HCEC 1CT (cell line): Measurements from ENCODE around the gene MECR.
"Not testable (repeated sequence)": the region's sequence is repeated elsewhere in the genome, so short reads cannot be mapped to it uniquely, and the experiment has no call there.

Experiments
- DNase-seq: peaks from one replicate; pipeline ENCODE4 v3.0.0-alpha.2; 2017

The MECR gene

DNA sequence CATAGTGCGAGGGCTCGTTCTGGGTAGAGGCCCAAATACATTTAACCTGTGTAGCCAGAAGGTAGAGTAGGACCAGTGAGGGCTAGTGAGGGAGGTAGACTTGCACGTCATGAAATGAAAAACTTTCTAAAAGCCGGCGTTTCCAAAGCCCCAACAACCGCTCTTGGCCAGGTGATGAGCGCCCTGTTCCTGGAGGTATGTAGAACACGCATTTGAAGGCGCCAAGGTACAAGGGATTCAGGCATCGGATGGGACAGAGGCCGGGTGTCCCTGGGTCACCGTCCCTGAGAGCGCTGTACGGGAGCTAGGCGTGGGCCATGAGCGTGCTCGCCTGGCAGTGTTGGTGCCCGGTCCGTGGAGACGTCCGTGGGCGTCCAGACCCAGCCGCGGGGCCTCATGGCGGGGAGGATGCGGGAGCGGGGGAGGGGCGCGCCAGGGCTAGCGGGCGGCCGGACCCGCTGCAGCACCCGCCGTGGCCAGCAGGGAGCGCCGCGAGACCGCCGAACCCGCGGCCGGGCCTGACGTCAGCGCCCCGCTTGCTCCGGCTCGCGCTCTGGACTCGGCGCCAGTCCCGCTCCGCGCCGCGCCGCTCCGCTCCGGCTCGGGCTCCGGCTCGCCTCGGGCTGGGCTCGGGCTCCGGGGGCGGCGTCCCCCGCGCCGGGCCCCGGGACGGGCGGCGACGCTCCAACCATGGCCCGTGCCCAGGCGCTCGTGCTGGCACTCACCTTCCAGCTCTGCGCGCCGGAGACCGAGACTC lies 5.4 kb upstream of the MECR start, which contains the start of gene PTPRU:
Gene PTPRU, plus strand, starts transcription at position 568 of the 757 bp plus-strand sequence. Its CDS starts 123 bp downstream, at position 691.
- DNase-seq, result peak; percentile 51

DNA sequence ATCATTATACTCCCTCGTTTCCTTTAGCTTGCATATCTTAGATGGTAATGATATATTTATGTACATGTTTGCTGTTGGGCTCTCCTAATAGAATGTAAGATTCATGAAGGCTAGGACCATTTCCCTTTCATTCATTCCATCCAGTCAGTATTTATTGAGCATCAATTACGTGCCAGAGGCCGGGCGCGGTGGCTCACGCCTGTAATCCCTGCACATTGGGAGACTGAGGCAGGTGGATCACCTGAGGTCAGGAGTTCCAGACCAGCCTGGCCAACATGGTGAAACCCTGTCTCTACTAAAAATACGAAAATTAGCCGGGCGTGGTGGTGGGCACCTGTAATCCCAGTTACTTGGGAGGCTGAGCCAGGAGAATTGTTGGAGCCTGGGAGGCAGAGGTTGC lies 4.1 kb upstream of the MECR start:
- DNase-seq, result not testable (repeated sequence)

DNA sequence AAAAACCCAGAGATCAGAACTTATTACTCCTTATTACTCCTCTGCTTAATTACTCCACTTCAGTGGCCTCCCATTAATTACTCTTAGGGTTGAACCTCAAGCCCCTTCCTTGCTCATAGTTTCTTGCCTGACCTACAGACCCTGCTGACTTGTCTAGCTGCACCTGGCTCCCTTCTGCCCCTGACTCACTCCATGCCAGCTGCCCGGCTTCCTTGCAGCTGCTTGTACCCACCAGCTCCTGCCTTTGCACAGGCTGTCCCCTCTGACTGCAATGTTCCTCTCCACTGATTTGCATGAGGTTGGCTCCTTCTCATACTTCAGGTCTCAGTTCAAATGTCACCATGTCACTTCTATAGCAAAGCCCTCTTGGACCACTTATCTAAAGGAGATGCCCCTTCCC lies 3.7 kb upstream of the MECR start:
- no peak for DNase-seq

DNA sequence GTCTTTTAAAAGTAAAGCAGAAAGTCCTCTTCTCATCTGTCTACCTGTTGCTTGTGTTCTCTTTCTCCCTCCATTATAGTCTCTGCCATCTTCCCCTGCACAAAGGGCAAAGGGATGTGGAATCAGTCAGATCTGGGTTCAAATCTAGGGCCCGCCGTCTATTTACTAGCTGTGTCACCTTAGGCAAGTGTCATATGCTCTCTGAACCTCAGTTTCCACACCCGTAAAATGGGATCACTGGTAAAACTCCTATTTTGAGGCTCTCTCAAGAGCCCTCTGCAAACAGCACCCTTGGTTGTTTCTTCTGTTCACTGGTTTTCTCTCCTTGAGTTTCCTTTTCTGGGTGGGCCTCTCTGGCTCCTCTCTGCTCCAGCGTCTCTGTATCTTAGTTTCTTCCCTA lies 3.0 kb upstream of the MECR start:
- no peak for DNase-seq

DNA sequence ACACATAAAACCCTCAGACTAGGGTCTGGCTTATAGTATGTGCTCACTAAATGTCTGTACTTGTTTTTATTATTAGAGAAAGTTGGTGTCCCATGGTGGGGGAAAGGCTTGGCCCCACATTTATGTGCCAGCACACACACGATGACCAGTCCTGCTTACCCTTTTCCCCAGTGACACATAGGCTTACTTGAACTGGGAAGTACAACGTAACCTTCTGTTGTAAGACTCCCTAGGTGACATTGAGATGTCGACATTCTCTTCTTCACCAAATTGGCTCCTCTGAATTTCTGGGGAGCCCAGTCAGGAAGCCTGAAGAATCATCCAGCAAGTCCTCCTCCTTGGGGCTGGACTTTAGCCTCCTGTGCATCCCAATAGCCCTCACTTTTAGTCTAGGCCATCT lies 1.7 kb upstream of the MECR start:
- no peak for DNase-seq

DNA sequence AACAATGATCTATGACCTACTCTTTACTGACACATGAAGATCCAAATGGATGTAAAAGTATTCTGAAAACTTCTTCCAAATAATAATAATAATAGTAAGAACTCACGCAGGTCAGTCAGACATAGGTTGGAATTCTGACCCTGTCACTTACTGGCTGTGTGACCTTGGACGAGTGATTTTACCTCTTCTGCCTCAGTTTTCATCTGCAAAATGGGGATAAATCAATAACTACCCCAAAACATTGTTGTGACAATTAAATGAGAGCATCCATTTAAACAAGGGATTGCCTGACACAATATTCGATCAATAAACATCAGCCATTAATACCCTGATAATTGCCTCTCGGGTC lies 556 bp downstream of the MECR start:
- DNase-seq, result no peak

DNA sequence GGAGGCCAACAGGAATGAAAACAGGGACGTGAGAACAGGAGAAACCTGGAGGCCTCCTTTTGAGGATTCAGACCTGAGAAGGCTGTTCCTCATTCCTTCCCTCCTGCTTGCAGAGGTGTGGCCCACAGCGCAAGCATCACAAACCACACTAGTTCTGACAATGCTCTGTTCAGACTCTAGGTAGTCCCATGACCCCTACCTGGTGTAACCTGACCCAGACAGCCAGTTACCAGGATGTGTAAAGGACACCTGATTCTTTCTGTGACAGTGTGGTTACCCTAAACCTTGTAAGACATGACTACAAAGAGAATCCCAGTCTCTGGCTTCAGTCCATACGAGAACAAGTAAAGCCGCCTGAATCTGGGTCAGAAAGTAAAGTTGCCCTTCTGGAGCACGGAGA lies 3.2 kb downstream of the MECR start:
- no peak for DNase-seq

DNA sequence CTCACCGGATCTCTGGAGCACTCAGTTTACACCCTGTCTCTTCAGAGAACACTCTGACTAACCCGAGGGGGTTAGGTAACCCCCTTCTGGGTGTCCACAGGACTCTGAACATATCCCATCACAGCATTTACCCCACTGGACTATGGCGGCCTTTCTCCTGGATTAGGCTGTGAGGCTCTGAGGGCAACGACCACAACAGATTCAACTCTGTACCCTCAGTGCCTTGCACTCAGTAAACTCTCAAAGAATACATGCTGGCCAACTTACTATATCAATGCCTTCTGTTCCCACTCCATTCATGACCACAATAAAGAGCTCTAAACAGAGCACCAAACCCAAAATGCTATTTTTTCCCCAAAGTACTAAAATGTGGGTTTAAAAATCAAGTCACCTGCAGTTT lies 5.4 kb downstream of the MECR start:
- no peak for DNase-seq

DNA sequence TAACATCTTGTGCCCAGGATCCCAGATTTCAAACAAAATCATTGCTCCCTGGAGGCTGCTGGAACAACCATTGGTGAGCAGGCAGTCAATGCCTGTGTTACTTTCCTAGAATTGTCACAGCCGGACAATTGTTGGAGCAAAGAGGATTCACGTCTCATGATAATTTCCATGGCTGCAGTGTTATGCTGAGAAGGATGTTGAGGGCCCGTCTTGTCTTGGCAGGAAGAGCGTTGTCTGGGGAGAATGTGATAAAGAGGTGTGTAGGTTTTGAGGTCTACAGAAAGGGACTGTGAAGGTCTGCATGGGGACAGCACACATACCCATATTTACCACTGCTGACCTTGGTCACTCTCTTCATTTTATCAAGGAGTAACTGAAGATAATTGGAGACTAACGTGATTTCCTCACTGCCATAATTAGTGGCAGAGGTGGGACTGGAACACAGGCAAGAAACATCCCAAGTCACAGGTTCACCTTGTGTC lies 6.3 kb downstream of the MECR start:
- no peak for DNase-seq

DNA sequence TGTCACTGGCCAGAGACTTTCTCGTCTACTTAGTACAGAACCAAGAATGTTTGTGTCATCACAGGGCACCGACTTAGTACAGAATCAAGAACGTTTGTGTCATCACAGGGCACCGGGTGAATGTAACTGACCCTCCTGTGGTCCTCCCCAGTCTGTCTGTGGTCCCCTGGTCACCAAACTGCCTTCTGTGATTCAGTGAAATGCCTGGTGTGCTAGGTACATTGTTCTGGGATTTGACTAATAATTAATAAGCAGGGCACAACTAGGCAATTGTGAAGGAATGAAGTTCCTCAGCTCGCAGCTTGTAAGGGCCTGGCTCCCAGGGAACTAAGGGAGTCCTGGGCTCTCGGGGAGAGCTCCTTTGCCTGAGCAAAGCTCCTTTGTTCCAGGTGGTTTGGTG lies 7.2 kb downstream of the MECR start:
- DNase-seq, result no peak

DNA sequence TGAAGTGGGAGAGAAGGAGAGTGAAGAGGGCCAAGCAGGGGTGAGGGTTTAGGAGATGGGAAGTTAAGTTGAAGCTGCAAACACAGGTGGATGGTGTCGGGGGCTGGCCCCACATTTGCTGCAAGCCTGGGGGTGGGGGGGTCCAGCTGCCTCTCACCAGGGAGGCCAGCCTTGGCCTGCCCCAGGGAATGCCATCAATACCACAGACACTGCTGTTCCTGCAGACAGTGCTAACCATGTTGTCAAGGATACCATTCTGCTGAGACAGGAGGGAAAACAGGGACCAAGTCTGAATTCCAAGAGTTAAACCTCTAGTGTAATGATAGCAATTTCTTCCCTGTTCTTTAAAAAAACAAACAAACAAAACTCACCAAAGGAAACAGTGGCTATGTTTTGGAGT lies 8.0 kb downstream of the MECR start:
- no peak for DNase-seq

DNA sequence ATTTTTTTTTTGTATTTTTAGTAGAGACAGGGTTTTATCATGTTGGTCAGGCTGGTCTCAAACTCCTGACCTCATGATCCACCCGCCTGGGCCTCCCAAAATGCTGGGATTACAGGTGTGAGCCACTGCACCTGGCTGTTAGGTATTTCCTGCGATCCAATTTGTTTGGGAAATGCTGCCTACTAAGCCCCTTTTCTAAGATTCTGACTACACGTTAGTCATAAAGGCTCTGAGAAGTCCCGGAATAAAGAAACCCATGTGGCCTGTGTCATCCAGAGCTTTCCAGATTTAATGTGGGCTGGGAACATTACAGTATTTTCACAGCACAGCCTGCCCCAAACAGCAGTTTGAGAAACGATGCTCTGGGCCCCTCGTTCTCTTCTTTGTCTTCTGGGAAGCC lies 8.5 kb downstream of the MECR start:
- DNase-seq, result not testable (repeated sequence)

DNA sequence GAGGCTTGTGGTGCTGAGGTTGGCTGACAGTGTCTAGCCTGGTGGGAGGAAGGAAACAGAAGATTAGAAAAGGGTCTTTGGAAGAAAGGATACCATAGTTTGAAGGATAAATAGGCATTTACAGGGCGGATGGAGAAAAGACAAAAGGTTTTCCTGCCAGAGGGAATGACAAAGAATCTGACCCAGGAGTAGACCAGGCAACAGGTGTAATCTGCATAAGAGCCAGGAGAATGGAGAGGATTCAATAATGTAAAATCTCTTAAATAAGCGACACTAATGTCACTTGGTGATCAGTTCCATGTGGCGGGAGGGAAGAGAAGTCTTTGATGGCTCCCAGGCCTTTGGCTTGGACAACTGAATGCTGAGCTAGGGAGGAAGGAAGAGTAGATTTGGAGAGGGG lies 9.4 kb downstream of the MECR start:
- DNase-seq, result no peak

DNA sequence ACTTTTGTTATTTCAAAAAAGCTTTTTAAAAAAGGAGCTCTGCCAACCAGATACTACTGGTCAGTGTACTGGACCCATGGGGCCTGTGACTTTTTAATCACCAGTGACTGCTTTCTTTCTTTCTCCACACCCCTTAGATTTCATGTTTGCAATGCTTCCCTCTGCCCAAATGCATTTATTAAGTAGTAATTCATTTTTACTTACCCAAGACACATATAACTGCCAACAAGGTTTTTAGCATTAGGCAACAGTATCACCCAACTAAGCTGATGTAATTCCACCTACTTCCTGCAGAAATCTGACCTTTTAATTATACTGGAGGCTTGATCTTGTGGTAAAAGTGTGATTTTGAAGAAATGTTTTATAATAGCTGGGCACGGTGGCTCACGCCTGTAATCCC lies 12.5 kb downstream of the MECR start:
- no peak for DNase-seq

DNA sequence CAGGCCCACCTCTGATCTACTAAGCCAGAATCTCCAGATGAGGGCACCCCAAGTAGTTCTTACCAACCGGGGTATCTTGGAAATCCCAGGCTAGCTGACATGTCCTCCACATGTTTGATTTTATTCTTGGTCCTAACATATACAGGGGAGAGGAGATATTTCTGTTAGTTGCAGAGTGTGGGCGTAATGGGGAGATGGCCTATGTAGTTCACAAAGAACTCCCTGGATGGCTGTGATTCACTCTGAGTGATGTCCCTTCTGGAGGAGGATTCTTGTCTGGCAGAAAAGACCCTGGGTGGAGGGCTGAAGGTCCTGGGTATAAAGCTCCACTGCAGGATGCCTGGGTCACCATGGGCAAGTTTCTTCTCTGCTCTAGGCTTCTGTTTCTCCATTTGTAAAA lies 13.1 kb downstream of the MECR start:
- no peak for DNase-seq

DNA sequence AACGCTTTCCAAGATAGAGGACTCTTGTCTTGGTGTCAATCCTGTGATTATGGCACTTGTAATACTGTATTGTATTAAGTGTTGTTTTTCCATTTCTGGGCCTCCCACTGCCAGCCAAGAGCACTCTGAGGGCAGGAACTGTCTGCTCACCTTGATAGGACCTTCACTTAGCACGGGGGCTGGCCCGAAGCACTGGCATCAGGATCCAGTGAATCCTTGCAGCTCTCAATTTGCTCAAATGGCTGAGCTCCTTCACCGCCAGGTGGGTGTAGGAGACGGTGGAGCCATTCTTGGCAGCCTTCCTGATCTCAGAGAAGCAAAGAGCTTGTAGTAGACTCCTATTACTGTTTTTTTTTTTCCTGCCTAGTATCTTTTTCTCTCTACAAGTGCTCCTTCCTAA lies 17.7 kb downstream of the MECR start:
- no peak for DNase-seq

DNA sequence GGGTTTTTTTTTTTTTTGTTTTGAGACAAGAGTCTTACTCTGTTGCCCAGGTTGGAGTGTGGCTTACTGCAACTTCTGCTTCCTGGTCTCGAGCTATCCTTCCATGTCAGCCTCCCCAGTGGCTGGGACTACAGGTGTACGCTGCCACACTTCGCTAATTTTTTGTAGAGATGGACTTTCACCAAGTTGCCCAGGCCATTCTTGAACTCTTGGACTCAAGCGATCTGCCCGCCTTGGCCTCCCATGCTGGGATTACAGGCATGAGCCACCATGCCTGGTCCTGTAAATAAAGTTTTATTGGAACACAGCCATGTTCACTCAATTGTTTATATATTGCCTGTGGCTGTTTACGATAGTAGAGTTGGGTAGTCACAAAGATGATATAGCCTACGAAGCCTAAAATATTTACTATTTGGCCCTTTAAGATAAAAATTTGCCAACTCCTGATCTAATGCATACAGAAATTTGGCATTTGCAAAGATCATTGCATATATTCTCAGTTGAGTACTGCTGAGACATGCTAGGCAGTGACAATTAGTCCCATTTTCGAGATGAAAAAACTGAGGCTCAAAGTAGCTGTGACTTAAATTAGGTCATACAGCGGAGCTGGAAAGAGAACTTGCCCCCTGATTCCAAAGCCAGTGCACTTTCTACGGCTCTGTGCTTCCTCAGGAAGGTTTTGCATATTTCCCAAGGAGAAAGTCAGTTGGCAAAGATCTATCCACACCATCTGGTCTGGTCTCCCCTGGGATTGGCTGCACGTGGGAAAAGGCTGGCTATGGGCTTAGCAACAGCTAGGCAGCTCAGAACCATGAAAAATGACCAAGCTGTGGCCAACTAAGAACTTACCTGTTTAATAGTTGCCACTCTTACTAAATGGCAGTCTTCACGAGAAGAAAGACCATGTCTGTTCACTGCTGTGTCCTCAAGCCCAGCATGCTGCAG lies 19.4 kb downstream of the MECR start:
- DNase-seq, result no peak

DNA sequence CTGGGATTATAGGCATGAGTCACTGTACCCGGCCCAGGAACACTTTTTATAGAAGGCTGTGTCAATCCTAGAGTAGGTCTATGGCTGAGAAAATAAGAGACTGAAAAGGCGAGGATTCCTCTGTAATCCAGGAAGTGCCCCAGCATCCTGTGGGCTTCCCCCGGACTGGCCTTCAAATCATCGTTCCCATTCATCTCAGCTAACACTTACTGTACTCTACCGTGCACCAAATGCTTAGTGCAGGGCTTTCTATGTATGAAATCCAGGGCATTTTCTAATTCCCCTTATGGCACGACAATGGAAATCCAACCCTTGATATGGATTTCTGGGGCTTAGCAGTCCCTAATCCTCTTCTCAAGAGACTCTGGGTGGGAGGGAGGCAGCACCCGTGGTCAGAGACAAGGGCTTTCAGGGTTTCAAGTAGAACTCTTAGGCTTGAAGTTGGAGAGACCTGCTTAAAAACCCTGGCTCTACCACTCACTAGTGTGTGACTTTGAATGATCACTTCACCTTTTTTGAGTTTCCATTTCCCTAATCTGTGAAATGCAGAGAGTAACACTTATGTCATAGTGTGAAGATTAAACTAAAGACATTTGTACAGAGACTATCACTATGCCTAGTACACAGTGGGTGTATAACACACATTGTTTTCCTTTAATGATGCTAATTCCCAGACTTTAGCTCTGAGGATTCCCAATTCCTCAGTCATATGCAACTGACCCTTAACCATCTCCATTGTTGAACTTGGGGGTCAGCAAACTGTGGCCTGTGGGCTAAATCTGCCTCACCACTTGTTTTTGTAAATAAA lies 20.3 kb downstream of the MECR start:
- peak; percentile 20 for DNase-seq

DNA sequence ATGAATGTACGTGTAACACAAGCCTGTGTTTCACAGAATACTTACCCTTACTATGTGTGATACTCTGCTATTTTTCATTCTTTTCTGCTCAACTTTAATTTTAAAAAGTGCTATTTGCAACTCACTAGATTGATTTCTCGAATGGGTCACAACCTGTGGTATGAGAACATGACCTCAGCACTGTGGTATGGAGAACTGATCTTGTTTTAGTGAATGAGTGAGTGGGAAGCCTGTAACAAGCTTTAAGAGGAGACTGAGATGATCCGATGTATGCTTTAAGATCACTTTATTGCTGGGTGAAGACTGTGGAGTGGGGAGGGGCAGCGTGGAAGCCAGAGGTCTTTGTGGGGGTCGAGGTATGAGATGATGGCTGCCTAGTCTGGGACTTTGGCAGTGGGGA lies 21.6 kb downstream of the MECR start:
- DNase-seq, result peak; percentile 42

DNA sequence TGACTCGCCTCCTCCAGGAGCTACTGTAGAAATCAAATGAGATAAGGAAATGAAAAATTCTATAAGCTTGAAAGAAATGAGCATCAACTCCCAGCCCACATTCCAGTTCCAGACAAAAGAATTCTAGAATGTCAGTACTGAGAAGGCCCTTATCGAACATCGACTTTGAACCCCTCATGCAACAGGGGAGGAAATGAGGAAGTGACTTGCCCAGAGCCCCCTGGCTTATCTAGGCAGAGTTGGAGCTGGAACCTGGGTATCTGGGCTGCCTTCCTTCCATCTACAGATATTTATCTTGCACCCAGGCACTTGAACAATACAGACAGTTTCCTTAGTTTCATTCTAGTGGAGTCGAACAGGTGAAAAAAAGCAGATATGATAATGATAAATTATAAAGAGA lies 22.3 kb downstream of the MECR start:
- no peak for DNase-seq

DNA sequence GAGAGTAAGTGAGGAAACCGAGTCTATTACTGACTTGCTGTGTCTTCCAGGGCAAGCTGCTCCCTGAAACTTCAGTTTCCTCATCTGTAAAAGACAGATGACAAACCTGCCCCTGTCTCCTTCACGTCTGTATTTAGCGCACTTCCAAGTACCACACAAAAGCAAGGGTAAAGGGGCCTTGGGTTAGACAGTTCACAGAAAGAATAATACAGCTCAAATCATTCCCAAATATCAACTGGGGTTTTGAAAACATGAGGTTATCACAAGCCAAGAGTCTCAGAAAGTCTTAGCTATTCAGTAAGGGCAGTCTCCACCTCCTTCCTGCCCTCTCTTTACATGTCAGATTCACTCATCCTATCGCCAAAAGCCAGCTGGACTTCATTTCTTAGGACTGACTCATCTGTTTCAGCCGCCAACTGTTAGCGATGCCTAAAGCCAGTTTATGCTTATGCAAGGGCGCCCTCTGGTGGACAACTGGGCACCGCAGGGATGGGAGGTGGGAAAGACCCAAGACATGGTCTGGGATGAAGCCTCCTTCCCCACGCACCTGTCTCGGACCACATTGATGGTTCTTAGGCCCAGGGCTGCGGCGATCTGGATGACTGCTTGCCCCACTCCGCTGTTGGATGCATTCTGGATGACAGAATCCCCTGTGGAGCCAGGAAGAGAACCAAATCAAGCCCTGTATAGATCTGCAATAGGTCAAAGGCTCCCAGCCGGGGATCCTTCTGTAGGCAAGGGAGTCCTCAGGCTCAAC lies 28.0 kb downstream of the MECR start:
- DNase-seq, result peak; percentile 95

DNA sequence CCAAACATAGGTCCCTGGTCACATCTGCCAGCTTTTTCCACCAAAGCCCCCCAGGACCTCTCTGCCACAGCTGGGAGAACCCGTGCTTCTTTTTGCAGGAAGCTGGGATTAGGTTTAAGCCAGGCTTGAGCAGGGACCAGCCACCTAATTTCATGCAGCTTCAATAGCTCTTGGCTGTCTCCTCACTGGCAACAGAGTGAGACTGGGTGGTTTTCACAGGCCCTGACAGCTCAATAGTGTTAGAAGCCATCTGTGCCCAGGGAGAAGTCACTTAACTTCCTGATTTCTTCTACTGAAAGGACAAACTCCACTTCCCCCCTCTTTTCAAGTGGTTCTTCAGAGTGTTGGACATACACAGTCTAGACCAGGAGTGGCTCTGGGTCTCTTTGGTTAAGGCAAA lies 28.7 kb downstream of the MECR start:
- no peak for DNase-seq
